A549 (cell line): ENCODE measurements around the gene KCNIP3.

Experiments used
- CTCF ChIP-seq: fragments of >200 bp; sonication (Bioruptor Twin); formaldehyde crosslinking; IDR thresholded peaks from 3 replicates; pipeline ENCODE4 v1.5.1; 2016
- EP300 ChIP-seq, 2 experiments: fragments of >200 bp; sonication (Bioruptor Twin); formaldehyde crosslinking; IDR thresholded peaks; 2 replicates in 1 of 2; 3 replicates in 1 of 2; pipeline ENCODE4 v1.6.1; 2016 to 2017
- NPAS2 ChIP-seq: fragments of 250-450 bp; sonication (Bioruptor Pico); IDR thresholded peaks from 2 replicates; pipeline ENCODE4 v1.8.0; 2022; ENCODE audit warnings: mild to moderate bottlenecking, moderate library complexity, borderline replicate concordance
- RFX5 ChIP-seq: fragments of 450-650 bp; IDR thresholded peaks from 2 replicates; pipeline ENCODE4 v1.7.1; 2014; ENCODE audit warnings: antibody characterized with exemption, mild to moderate bottlenecking, moderate library complexity
- USF2 ChIP-seq: fragments of 450-650 bp; IDR thresholded peaks from 2 replicates; pipeline ENCODE4 v1.6.1; 2014; ENCODE audit warnings: antibody characterized with exemption
- TF ChIP-seq, protein P1 (sequence below): IDR thresholded peaks from 2 replicates; pipeline ENCODE4 v1.6.1; 2012
- TF ChIP-seq, protein P2 (sequence below): IDR thresholded peaks from 2 replicates; pipeline ENCODE4 v1.6.1; 2012

DNA sequence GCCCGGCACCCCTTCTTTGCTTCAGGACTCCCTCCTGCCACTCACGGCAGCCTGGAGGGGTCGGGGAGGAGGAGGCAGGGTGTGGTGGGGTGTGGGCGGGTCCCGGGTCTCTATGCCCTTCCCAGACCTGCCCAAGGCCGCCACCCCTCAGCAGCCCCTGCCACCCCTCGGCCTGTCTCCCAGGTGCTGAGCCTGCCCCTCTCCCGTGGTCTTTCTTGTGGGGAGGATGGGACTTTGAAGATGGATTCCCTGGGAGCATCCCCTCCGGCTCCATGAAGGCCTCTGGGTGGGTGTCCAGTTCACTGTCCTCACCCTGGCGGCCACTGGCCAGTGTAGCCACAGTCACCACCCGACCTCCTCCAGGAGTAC is 23.2 kb downstream of the KCNIP3 start:
- TF ChIP-seq, protein P1, sequence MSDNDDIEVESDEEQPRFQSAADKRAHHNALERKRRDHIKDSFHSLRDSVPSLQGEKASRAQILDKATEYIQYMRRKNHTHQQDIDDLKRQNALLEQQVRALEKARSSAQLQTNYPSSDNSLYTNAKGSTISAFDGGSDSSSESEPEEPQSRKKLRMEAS, result no peak
- TF ChIP-seq EP300 (IDR thresholded peaks at IDR 0.05) (no peak), USF2 (no peak), CTCF (no peak), NPAS2 (CRISPR knock-in tag) (no peak), RFX5 (no peak)
- TF ChIP-seq, protein P2, sequence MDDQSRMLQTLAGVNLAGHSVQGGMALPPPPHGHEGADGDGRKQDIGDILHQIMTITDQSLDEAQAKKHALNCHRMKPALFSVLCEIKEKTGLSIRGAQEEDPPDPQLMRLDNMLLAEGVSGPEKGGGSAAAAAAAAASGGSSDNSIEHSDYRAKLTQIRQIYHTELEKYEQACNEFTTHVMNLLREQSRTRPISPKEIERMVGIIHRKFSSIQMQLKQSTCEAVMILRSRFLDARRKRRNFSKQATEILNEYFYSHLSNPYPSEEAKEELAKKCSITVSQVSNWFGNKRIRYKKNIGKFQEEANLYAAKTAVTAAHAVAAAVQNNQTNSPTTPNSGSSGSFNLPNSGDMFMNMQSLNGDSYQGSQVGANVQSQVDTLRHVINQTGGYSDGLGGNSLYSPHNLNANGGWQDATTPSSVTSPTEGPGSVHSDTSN, result no peak
